Neural progenitor cell (in vitro differentiated cells): ENCODE measurements around the gene SNRNP200.

Experiments
- EZH2 ChIP-seq: fragments of 200-600 bp; sonication (generic); IDR thresholded peaks from 2 replicates; pipeline ENCODE4 v1.6.1; 2017; ENCODE audit warnings: antibody characterized with exemption, mild to moderate bottlenecking, moderate library complexity
- TF ChIP-seq, protein P1 (sequence below): fragments of 200-600 bp; sonication (generic); IDR thresholded peaks from 2 replicates; pipeline ENCODE4 v1.5.1; 2017; ENCODE audit warnings: antibody characterized with exemption, mild to moderate bottlenecking

DNA sequence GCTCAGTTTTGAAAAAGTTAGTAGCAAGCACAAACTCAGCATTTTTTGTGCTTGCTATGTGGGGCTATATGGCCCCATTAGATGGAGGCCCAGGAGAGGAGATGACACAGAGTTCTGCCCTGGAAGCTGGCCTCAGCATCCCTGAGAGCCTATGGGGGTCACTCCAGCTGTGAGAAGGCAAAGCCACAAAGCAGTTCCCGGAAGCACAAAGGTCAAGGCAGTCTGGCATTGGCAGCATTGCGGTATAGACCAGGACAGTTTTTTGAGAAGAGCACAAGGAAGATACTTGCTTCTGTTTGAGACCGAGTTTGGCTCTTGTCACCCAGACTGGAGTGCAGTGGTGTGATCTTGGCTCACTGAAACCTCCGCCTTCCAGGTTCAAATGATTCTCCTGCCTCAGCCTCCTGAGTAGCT lies 12.2 kb upstream of the SNRNP200 start:
- TF ChIP-seq, protein P1, sequence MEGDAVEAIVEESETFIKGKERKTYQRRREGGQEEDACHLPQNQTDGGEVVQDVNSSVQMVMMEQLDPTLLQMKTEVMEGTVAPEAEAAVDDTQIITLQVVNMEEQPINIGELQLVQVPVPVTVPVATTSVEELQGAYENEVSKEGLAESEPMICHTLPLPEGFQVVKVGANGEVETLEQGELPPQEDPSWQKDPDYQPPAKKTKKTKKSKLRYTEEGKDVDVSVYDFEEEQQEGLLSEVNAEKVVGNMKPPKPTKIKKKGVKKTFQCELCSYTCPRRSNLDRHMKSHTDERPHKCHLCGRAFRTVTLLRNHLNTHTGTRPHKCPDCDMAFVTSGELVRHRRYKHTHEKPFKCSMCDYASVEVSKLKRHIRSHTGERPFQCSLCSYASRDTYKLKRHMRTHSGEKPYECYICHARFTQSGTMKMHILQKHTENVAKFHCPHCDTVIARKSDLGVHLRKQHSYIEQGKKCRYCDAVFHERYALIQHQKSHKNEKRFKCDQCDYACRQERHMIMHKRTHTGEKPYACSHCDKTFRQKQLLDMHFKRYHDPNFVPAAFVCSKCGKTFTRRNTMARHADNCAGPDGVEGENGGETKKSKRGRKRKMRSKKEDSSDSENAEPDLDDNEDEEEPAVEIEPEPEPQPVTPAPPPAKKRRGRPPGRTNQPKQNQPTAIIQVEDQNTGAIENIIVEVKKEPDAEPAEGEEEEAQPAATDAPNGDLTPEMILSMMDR: no peak
- no peak for TF ChIP-seq EZH2
